ENCODE measurements around the gene NFKBIE.

The NFKBIE gene

DNA sequence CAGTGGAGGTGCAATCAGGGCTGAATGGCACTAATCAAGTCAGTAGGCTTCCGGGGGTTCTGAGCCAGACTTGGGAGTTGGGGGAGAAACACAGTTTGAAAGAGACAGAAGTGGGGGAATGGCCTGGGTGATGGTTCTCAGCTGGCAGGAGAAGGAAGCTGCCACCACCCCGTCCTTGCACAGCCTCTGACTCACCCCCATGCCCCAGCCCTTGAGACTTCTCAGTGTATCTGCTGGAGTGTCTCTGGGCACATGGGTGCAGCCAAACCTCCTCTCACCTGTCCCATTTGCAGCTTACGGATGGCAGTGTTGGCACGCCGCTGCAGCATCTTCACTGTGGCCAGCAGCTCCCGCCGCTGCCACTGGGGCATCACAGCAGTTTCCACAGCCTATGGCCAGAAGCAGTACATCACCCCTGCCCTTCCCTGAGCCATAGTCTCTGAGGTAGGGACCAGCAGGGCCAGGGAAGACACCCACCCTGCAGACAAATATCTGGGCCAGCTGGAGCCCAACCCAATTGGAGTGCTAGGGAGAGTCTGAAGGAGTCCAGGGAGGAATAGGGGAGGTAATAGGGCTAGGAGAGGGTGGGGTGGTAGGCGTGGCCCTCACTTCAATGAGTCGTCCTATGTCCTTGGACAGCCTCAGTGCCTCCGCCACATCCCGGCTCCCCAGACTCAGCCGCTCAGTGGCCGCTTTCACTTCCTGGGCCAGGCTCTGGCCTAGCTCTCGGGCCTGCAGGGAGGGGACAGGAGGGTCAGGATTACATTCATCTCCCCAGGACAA is 36.6 kb upstream of the NFKBIE start:
- Histone ChIP-seq H3K4me2 (ENCODE audit: low read length) (no peak overlapping the region), H3K9ac (no peak overlapping the region), H3K4me3 (ENCODE audit: low read depth, low read length) (no peak overlapping the region), H3K36me3 (ENCODE audit: control insufficient read depth, insufficient read depth, low read length) (no peaks in the 10 kb centered on the region), H3K4me1 (no peaks in the 10 kb centered on the region), H3K27me3 (ENCODE audit: control insufficient read depth, insufficient read depth, low read length) (no peaks in the 10 kb centered on the region), H3K79me2 (no peaks in the 10 kb centered on the region), H3K27ac (no peak overlapping the region), H3K9me3 (ENCODE audit: control insufficient read depth, low read length) (no peaks in the 10 kb centered on the region), H2AFZ (no peak overlapping the region)
- TF ChIP-seq, protein P1, sequence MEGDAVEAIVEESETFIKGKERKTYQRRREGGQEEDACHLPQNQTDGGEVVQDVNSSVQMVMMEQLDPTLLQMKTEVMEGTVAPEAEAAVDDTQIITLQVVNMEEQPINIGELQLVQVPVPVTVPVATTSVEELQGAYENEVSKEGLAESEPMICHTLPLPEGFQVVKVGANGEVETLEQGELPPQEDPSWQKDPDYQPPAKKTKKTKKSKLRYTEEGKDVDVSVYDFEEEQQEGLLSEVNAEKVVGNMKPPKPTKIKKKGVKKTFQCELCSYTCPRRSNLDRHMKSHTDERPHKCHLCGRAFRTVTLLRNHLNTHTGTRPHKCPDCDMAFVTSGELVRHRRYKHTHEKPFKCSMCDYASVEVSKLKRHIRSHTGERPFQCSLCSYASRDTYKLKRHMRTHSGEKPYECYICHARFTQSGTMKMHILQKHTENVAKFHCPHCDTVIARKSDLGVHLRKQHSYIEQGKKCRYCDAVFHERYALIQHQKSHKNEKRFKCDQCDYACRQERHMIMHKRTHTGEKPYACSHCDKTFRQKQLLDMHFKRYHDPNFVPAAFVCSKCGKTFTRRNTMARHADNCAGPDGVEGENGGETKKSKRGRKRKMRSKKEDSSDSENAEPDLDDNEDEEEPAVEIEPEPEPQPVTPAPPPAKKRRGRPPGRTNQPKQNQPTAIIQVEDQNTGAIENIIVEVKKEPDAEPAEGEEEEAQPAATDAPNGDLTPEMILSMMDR (IDR thresholded peaks at IDR 0.05): no peak

DNA sequence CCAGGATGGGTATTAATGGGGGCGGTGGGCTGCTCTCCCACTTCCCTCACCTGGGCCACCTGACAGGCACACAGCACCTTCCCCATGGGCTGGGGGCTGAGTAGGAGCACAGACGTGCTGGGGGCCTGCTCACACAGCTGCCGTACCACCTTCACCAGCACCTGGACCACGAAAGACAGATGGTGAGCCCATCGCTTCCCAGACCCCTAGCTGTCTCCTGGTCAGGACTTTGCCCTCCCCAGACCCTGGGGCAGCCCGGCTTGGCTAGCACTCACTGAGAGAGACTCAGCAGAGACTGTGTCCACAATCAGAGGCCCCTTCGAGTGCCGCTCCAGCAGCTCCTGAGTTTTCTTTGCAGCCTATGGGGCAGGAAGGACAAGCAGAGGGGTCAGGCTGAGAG is 35.8 kb upstream of the NFKBIE start:
- Histone ChIP-seq H3K9me3 (ENCODE audit: control insufficient read depth, low read length) (no peaks in the 10 kb centered on the region), H3K4me2 (ENCODE audit: low read length) (no peak overlapping the region), H3K36me3 (ENCODE audit: control insufficient read depth, insufficient read depth, low read length) (no peaks in the 10 kb centered on the region), H3K79me2 (no peaks in the 10 kb centered on the region), H3K4me3 (ENCODE audit: low read depth, low read length) (no peak overlapping the region), H3K9ac (no peak overlapping the region), H3K4me1 (no peaks in the 10 kb centered on the region), H3K27ac (no peak overlapping the region), H2AFZ (no peak overlapping the region), H3K27me3 (ENCODE audit: control insufficient read depth, insufficient read depth, low read length) (no peaks in the 10 kb centered on the region)
- TF ChIP-seq, protein P1 (IDR thresholded peaks at IDR 0.05): no peak

DNA sequence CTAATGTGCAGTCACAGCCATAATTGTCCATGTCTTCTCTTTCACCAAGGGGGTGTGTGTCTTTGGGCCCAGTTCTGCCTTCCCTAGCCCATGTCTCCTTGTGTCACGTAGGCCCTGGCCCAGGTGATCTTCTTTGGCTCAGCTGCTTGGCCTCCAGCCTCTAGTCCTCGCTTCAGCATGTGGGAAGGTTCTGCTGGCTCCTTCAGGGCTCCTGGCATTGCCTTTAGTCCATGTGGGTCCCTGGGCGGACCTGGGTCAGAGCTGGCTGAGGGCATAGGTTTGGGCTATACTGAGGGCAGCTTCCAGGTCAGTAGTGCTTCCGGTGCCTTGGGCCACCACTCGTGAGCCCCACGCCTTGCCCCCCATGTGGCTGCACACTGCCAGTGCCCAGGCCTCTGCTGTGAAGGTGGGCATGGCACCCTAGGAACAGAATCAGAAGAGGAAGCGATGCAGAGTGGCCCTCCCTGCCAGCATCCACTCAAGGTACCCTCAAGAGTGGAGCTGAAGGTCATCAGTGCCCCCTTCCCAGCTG is 35.0 kb upstream of the NFKBIE start:
- no peaks in the 10 kb centered on the region for H3K4me1 ChIP-seq
- H2AFZ ChIP-seq: no peak overlapping the region
- no peaks in the 10 kb centered on the region for H3K27me3 ChIP-seq (ENCODE audit: control insufficient read depth, insufficient read depth, low read length)
- H3K36me3 ChIP-seq (ENCODE audit: control insufficient read depth, insufficient read depth, low read length): no peaks in the 10 kb centered on the region
- H3K4me3 ChIP-seq (ENCODE audit: low read depth, low read length): no peak overlapping the region
- H3K9me3 ChIP-seq (ENCODE audit: control insufficient read depth, low read length): no peaks in the 10 kb centered on the region
- H3K4me2 ChIP-seq (ENCODE audit: low read length): no peak overlapping the region
- H3K27ac ChIP-seq: no peak overlapping the region
- H3K79me2 ChIP-seq: no peaks in the 10 kb centered on the region
- H3K9ac ChIP-seq: no peak overlapping the region
- TF ChIP-seq, protein P1 (IDR thresholded peaks at IDR 0.05): no peak

DNA sequence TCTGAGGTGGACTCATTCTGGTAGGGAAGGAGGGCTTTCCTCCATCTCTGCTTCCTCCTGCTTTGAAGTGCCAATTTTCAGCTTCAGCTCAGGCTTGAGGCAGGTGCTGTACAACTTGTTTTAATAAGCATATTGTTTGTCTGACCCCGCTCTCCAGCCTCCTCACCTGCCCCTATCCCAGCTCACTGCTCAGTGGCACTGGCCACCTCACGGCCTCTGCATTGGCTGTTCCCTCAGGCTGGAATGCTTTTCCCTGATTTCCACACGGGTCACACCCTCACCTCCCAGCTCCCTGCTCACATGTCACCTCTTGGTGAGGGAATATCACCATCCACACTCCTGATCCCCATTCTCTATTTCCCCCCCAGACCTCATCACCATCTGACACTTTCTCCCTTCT is 33.5 kb upstream of the NFKBIE start:
- Histone ChIP-seq H3K27me3 (ENCODE audit: control insufficient read depth, insufficient read depth, low read length) (no peaks in the 10 kb centered on the region), H3K4me2 (ENCODE audit: low read length) (no peak overlapping the region), H3K79me2 (no peaks in the 10 kb centered on the region), H2AFZ (no peak overlapping the region), H3K27ac (no peak overlapping the region), H3K9me3 (ENCODE audit: control insufficient read depth, low read length) (no peaks in the 10 kb centered on the region), H3K4me1 (no peaks in the 10 kb centered on the region), H3K4me3 (ENCODE audit: low read depth, low read length) (no peak overlapping the region), H3K36me3 (ENCODE audit: control insufficient read depth, insufficient read depth, low read length) (no peaks in the 10 kb centered on the region), H3K9ac (no peak overlapping the region)
- TF ChIP-seq, protein P1 (IDR thresholded peaks at IDR 0.05): no peak
